Stimulated activated CD8-positive, alpha-beta memory T cell treated with anti-CD3 and anti-CD28 coated beads, Interleukin-12 subunit alpha, Interleukin-12 subunit beta, amount 100 ng/mL, for 24 hours (primary cell): Measurements from ENCODE around the gene ALKBH1.

Experiments
- DNase-seq: peaks from one replicate; pipeline ENCODE4 v3.0.0-alpha.2; 2020; ENCODE audit errors: extremely low read depth

ALKBH1 gene

GRCh38 chr14:77623201-77623600 lies 84.6 kb downstream of the ALKBH1 start:
- DNase-seq = no peak
